T1000 (cell line): ENCODE data around the gene NACC2.
"Not testable (repeated sequence)": the region's sequence is repeated elsewhere in the genome, so short reads cannot be mapped to it uniquely, and the experiment has no call there.

Source experiments
- DNase-seq: peaks from one replicate; lab custom pipeline; 2025; ENCODE audit warnings: mixed read lengths; lab: John Stamatoyannopoulos, UW

The NACC2 gene

DNA sequence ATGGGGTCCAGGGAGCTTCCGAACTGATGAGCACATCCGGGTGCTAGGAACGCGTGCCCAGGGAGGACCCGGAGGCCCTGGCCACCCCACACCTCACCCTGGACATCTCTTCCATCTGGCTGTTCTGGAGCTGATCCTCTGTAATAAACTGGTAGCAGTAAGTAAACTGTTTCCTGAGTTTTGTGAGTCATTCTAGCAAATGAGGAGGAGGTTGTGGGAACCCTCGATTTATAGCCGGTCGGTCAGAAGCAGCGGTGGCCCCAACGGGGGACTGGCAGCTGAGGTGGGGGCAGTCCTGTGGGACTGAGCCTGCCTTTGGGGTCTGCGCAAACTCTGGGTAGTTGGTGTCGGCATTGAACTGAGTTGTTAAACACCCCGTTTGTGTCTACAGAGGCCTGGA lies 118.6 kb downstream of the NACC2 start:
- DNase-seq, result no peak

- no peak for DNase-seq
Measured at GRCh38 chr9:135975834-135976233, 119.3 kb downstream of the NACC2 start.

DNA sequence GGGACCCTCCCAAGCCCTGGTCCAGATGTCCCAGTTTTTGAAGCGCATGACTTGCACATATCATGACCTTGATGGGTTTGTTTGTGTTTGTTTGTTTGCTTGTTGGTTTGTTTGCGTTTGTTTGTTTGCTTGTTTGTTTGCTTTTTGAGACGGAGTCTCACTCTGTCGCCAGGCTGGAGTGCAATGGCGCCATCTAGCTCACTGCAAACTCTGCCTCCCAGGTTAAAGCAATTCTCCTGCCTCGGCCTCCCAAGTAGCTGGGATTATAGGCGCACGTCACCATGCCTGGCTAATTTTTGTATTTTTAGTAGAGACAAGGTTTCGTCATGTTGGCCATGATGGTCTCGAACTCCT lies 120.9 kb downstream of the NACC2 start:
- DNase-seq, result no peak

GRCh38 chr9:135973277-135974219 lies 121.5 kb downstream of the NACC2 start:
- DNase-seq, result no peak

DNA sequence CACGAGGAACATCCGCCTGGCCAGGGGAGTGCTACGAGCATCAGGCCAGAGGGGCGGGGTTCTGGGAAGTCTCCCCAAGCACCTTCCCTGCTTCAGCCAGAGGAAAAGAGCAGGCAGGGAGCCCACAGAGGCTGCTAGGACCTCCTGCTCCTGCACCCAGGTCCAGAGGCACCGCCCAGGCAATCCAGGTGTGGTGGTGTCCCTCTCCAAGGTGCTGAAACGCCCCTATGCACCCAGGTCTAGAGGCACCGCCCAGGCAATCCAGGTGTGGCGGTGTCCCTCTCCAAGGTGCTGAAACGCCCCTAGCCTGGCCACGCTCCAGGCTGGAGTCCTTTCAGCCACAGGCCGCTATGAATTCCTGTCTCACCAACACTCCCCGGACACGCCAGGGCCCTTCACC lies 123.2 kb downstream of the NACC2 start:
- no peak for DNase-seq

- DNase-seq, result no peak
Measured at GRCh38 chr9:135971111-135971766, 123.8 kb downstream of the NACC2 start.

DNA sequence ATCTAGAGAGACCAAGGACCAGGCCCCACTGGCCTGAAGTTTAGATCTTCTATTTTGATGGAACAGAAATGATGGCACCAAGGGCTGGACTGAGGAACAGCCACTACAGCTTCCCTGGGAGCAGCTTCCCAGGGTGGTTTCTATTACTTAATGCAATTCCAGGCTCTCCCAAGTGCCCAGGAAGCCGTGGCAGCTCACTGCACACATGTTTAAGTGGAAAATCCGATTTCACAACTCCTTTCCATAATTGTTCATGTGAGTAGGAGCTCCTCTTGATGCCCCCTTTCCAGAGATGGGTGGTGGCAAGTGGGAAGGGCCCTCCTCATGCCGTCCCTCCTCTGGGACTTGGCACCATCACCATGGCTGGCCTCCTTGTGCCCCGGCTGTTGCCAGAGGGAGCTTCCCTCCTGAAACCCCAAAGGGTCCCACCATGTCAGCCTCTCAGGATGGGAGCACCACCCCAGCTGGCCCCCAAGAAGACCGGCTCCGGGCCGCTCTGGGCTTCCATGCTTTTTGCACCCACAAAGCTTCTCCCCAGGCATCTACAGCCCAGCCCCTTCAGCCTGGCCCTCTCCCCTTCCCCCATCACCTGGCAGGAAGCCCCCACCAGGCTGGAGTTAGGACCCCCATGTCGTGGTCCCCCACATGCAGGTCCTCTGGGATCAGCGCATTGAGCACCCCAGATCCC lies 124.8 kb downstream of the NACC2 start:
- no peak for DNase-seq

- DNase-seq, result no peak
Measured at GRCh38 chr9:135969064-135969683, 125.9 kb downstream of the NACC2 start.

- no peak for DNase-seq
Measured at GRCh38 chr9:135968601-135969000, 126.5 kb downstream of the NACC2 start.

- DNase-seq, result no peak
Measured at GRCh38 chr9:135968083-135968476, 127.0 kb downstream of the NACC2 start.

GRCh38 chr9:135966916-135967260 lies 128.2 kb downstream of the NACC2 start:
- not testable (repeated sequence) for DNase-seq

GRCh38 chr9:135965124-135965756 lies 129.8 kb downstream of the NACC2 start:
- no peak for DNase-seq

DNA sequence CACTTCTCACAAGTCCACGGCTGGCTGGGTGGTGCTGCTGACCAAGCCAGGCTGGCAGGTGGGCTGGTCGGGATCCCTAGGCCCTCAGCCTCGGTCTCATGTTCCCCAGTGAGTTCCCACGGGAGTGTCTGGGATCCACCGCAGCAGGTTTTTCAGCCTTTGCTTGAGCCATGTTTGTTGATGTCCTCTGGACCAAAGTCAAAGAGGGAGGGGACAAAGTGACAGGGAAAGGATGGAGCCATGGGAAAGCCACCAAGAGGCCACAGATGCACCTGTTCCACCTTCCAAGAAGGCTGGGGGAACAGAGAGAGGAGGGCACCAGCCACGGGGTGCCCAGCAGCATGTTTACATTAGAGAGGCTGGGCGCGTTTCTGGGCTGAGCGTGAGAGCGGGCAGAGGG lies 131.2 kb downstream of the NACC2 start:
- no peak for DNase-seq

DNA sequence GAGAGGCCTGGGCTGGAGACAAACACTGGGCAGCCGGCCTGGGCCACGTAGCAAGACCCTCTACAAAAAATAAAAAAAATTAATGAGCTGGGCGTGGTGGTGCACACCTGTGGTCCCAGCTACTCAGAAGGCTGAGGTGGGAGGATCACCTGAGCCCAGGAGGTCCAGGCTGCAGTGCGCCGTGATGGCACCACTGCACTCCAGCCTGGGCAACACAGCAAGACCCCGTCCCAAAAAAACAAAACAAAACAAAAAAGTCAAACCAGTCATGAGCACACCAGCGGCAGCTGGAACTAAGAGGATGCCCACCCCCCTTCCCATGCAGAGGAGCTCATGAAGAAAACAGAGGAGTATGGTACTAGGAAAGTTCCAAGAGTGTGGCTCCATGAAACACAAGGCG lies 131.8 kb downstream of the NACC2 start:
- no peak for DNase-seq

DNA sequence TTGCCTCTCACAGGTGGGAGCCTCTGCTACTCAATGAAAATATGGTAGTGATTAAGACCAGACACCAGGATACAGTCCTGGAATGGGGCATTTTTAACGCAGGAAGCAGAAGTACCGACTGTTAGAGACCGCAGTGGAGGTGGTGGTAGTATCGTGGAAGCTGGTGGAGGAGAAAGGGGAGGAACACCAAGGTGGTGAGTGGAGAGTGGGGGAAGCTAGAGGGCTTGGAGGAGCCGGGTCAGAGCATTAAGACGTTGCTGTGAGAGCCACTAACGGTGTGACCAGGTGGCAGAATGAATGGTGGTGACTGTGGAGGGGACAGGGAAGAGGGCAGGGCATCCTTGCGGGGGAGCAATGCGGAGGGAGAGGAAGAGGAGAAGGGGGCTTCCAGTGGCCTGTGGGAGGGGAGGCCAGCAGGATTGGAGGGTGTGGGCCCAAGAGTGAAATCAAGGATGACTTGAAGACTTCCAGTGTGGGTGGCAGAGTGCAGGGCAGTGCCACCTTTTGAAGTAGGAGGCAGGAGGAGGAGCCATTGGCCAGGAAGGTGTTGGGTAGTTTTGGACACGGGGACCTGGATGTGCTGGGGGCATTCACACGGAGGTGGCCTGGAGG lies 132.3 kb downstream of the NACC2 start:
- DNase-seq, result no peak

GRCh38 chr9:135961811-135962695 lies 133.0 kb downstream of the NACC2 start:
- DNase-seq, result no peak

DNA sequence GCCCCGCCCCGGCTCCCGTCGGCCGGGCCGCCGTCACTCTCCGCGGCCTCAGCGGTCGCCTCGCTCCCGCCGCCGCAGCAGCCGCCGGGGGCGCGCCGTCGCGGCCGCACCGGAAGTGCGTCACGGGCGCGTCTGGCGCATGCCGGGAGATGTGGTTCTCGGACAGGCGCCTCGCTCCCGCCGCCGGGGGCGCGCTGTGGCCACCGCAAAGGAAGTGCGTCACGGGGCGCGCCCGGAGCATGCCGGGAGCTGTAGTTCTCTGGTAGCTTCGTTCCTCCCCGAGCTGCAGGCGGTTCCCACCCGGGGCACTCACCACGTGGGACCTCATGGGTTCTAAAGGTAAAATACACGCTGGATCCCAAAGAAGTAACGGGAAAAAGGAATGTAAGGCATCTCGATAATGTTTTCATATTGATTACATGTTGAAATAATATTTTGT lies 133.8 kb downstream of the NACC2 start, which contains the start of gene UBAC1:
Gene UBAC1, minus strand, starts transcription at position 97 of the 439 bp plus-strand sequence. CDS start 211 bp downstream, outside the sequence.
- DNase-seq, result peak; percentile 88

DNA sequence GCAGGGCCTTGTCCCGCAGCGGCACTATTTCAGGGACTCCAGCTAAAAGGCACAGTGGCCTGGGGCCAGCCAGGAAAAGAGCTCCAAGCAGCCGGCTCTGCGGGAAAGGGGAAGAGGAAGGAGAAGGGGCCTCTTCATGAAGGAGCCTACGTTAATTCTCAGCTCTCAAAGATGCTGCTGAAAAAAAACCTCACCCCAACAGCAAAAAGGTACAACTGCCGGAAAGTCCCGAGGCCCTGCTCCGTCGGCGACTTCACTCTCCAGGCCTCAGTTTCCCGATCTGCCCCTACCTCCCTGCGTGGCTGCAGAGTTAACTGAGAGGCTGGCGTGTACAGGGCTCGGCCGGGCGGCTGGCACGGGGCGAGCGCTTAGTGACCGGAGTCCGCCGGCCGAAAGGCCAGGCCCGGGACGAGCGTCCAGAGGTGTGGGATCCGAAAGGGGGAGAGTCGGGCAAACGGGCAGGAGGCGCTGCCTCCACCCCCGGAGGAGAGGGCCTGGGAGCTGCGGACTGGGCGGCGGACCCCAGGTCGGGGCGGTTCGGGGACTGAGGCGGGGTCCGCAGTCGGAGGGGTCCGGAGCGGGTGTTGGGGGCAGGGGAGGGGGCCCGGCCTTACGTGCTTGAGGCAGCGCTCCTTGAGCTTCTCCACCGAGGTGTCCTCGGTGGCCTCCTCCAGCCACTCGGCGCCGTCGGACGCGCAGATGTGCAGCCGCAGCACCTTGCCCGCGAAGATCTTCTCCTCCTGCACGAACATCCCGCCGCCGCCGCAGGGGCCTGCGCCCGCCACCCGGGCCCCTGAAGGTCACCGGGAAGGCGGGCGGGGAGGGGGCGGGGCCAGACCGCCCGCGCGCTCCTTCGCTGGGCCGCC lies 134.4 kb downstream of the NACC2 start:
- DNase-seq, result no peak

- DNase-seq, result no peak
Measured at GRCh38 chr9:135959814-135960213, 135.3 kb downstream of the NACC2 start.
